GM12878 (cell line): Measurements from ENCODE around the gene CHMP6. TPM values are rescaled to one million over a fixed set of nuclear protein-coding genes. Genes with fewer than 3 reads are reported as not detected.
"Not testable (repeated sequence)": the region's sequence is repeated elsewhere in the genome, so short reads cannot be mapped to it uniquely, and the experiment has no call there.

Experiments used
- ATAC-seq: fragments of 200-7000 bp; cut with Tn5 transposase; 3 replicates; pipeline ENCODE4 v1.9.1; 2020; ENCODE audit warnings: mild to moderate bottlenecking, moderate library complexity
- BruUV-seq: library from RNA; stranded (reverse); fragments of 400-500 nt; replicated peaks from 2 replicates; lab custom pipeline; 2021; lab: Mats Ljungman, UMichigan
- CTCF ChIA-PET: fragments of 300-600 bp; sonication (Branson Sonifier 250); formaldehyde crosslinking; extraction: SDS; loops from one replicate; lab custom pipeline; 2021; ENCODE audit warnings: inconsistent platforms; lab: Yijun Ruan, JAX
- POLR2A ChIA-PET: fragments of 350-600 bp; formaldehyde crosslinking; extraction: SDS; loops from one replicate; lab custom pipeline; 2021; ENCODE audit warnings: inconsistent platforms; lab: Charles Lee
- RAD21 ChIA-PET: fragments of 300-600 bp; sonication (Branson Sonifier 250); formaldehyde crosslinking; loops from one replicate; lab custom pipeline; 2023; ENCODE audit warnings: antibody characterized with exemption; ENCODE audit not compliant: unreplicated experiment; lab: Charles Lee
- SMC1A ChIA-PET: fragments of 300-600 bp; sonication (Branson Sonifier 250); formaldehyde crosslinking; loops from one replicate; lab custom pipeline; 2023; ENCODE audit not compliant: unreplicated experiment, uncharacterized antibody; lab: Charles Lee
- DNase-seq: peaks from one replicate; pipeline ENCODE4 v3.0.0-alpha.2; 2011; ENCODE audit warnings: low read depth, low spot score
- FAIRE-seq: peaks from 3 replicates; lab custom pipeline; 2011; peaks lifted over from hg19 to GRCh38; lab: Jason Lieb, UNC
- H2AFZ ChIP-seq: 2 replicates; pipeline ENCODE4 v1.6.0; 2011; ENCODE audit warnings: low read depth, low read length, control low read depth; ENCODE audit not compliant: control insufficient read depth
- H3K27ac ChIP-seq: 2 replicates; pipeline ENCODE4 v1.5.1; 2011; ENCODE audit warnings: control low read depth; ENCODE audit not compliant: control insufficient read depth, insufficient read depth
- H3K27me3 ChIP-seq, 2 experiments: replicated peaks in 1 of 2; 2 replicates each; pipeline versions ENCODE4 v1.6.0 to v1.6.1; 2011; ENCODE audit warnings: low read length in 1 of 2; ENCODE audit not compliant: control insufficient read depth in 2 of 2, insufficient read depth in 2 of 2
- H3K36me3 ChIP-seq, 2 experiments: 2 replicates each; pipeline ENCODE4 v1.5.1; 2011; ENCODE audit warnings: low read length in 1 of 2; ENCODE audit not compliant: control insufficient read depth in 2 of 2, insufficient read depth in 2 of 2
- H3K4me1 ChIP-seq: 2 replicates; pipeline ENCODE4 v1.6.1; 2011; ENCODE audit warnings: mild to moderate bottlenecking, low read length, moderate library complexity, mixed read lengths; ENCODE audit not compliant: control insufficient read depth, insufficient read depth
- H3K4me2 ChIP-seq: 2 replicates; pipeline ENCODE4 v1.6.0; 2011; ENCODE audit warnings: control low read depth; ENCODE audit not compliant: control insufficient read depth, insufficient read depth
- H3K4me3 ChIP-seq: fragments of 200-600 bp; sonication (generic); 2 replicates; pipeline ENCODE4 v1.5.1; 2016
- H3K79me2 ChIP-seq: 2 replicates; pipeline ENCODE4 v1.6.0; 2011; ENCODE audit warnings: low read length; ENCODE audit not compliant: control insufficient read depth, insufficient read depth
- H3K9ac ChIP-seq: 2 replicates; pipeline ENCODE4 v1.8.0; 2011; ENCODE audit warnings: low read length, control low read depth, mixed read lengths; ENCODE audit not compliant: control insufficient read depth, insufficient read depth
- H3K9me3 ChIP-seq: replicated peaks from 3 replicates; pipeline ENCODE4 v1.5.1; 2011; ENCODE audit warnings: mild to moderate bottlenecking, low read length; ENCODE audit not compliant: control insufficient read depth, insufficient read depth
- H4K20me1 ChIP-seq: 2 replicates; pipeline ENCODE4 v1.6.0; 2011; ENCODE audit not compliant: control insufficient read depth, insufficient read depth
- BCL11A ChIP-seq: IDR thresholded peaks from 2 replicates; pipeline ENCODE4 v1.6.1; 2011; ENCODE audit warnings: low read depth, low read length
- CHD1 ChIP-seq: IDR thresholded peaks from 2 replicates; pipeline ENCODE4 v1.6.1; 2012; ENCODE audit warnings: low read depth, low read length, improper control_type of control experiment
- MTA3 ChIP-seq: IDR thresholded peaks from 2 replicates; pipeline ENCODE4 v1.6.1; 2012; ENCODE audit warnings: low read length, inconsistent platforms, borderline replicate concordance
- PAX8 ChIP-seq: fragments of 450-650 bp; IDR thresholded peaks from 2 replicates; pipeline ENCODE4 v1.6.1; 2017; ENCODE audit warnings: mild to moderate bottlenecking, moderate library complexity
- POLR2AphosphoS5 ChIP-seq: IDR thresholded peaks from 2 replicates; pipeline ENCODE4 v1.6.1; 2011; ENCODE audit warnings: mild to moderate bottlenecking, low read length, inconsistent platforms
- RFX5 ChIP-seq: IDR thresholded peaks from 2 replicates; pipeline ENCODE4 v1.6.1; 2011; ENCODE audit warnings: low read depth, low read length, improper control_type of control experiment
- WGBS: methylation state at CpG from one replicate; pipeline ENCODE4 v1.1.6; 2016; ENCODE audit warnings: low lambda C conversion rate; ENCODE audit not compliant: insufficient replicate concordance, insufficient coverage; ENCODE audit errors: missing lambda C conversion rate; 5-methylcytosine and 5-hydroxymethylcytosine counted together
- in situ Hi-C: fragments of 300-500 bp; cut with MboI; formaldehyde crosslinking; loops from 9 replicates; pipeline ENCODE4 v1.14.3; 2018; ENCODE audit warnings: mixed read lengths
- intact Hi-C: fragments of 100-400 bp; cut with micrococcal nuclease; formaldehyde crosslinking; loops from one replicate; pipeline ENCODE4 v1.14.2; 2022; ENCODE audit not compliant: unreplicated experiment
- polyA plus RNA-seq, 11 experiments: library from polyadenylated mRNA; depleted of rRNA in 4 of 11; unstranded in 6 of 11; stranded (reverse) in 5 of 11; fragments of >200 nt; fragmentation: Nextera tagmentation in 4 of 11; fragmentation: Illumina TruSeq in 1 of 11; extraction: Ambion mirVana in 4 of 11; extraction: Trizol in 1 of 11; gene quantifications; 1 replicate in 1 of 11; 2 replicates in 10 of 11; pipeline versions ENCODE4 v1.2.1 to v1.2.3, GENCODE V29; 2011 to 2016; ENCODE audit warnings: inconsistent platforms in 2 of 11, missing spikeins in 2 of 11, low read depth in 1 of 11
- total RNA-seq, 4 experiments: library from RNA; depleted of rRNA in 3 of 4; stranded (reverse); fragments of >200 nt in 3 of 4; fragmentation: Illumina TruSeq in 1 of 4; extraction: Trizol in 1 of 4; gene quantifications; 2 replicates each; pipeline versions ENCODE4 v1.2.1 to v1.2.3, GENCODE V29; 2013 to 2021

CHMP6 gene
- total and polyA plus RNA-seq, 10 of the 15 experiments (the other 5 are each of a cell fraction or from before 2014, with no cell fraction given): 0.21 to 37.9 (median 14.7) TPM

GRCh38 chr17:81016575-81016974 lies 24.9 kb downstream of the CHMP6 start (continued):
- TF ChIP-seq PAX8 (no peak), RFX5 (no peak)

- whole genome bisulfite sequencing: 64% methylated on average over 4 of the region's 4 CpGs
- POLR2A ChIA-PET, SMC1A ChIA-PET, RAD21 ChIA-PET, BruUV-seq, H3K27ac ChIP-seq, H2AFZ ChIP-seq, DNase-seq, H3K9ac ChIP-seq, H3K27me3 ChIP-seq, ATAC-seq, H3K79me2 ChIP-seq, H3K4me1 ChIP-seq, intact Hi-C loops, H3K4me2 ChIP-seq, H3K36me3 ChIP-seq, H4K20me1 ChIP-seq, FAIRE-seq, H3K4me3 ChIP-seq, H3K9me3 ChIP-seq: not testable (repeated sequence)
- in situ Hi-C loops: loop anchor here (25.0 kb wide), 1 partner anchor 220 kb away; the partner anchor contains the start of genes NDUFAF8 and TEPSIN
- CTCF ChIA-PET: interaction anchor here (1.0 to 1.8 kb wide), 2 partner anchors 80 to 228 kb away, joined by 3 to 7 read pairs; no protein-coding TSS in a partner anchor
Measured at GRCh38 chr17:81017330-81017729, 25.7 kb downstream of the CHMP6 start.

GRCh38 chr17:81018044-81018802 lies 26.6 kb downstream of the CHMP6 start:
- Histone ChIP-seq H3K9ac (peak overlapping the region; percentile 5; the same call in 1 of the 2 replicates), H3K27ac (no peak overlapping the region), H3K79me2 (no peaks in the 10 kb centered on the region), H3K36me3 (no peaks in the 10 kb centered on the region), H3K4me3 (peak overlapping the region; percentile 24; the same call in 1 of the 2 replicates), H3K4me1 (no peaks in the 10 kb centered on the region), H2AFZ (peak overlapping the region; percentile 95), H3K9me3 (no peaks in the 10 kb centered on the region; the same call in 2 of the 3 replicates), H3K27me3 (peaks cover 0 to 2% of the 10 kb centered on the region in 2 experiments; a peak in 1 of 4 replicates), H3K4me2 (peak overlapping the region; percentile 19), H4K20me1 (no peaks in the 10 kb centered on the region)
- POLR2A ChIA-PET: no interaction called here
- CTCF ChIA-PET: interaction anchor here (1.0 to 1.8 kb wide), 2 partner anchors 80 to 228 kb away, joined by 3 to 7 read pairs; no protein-coding TSS in a partner anchor
- RAD21 ChIA-PET: interaction anchor here (1.0 kb wide), 1 partner anchor 83 kb away, joined by 3 read pairs; no protein-coding TSS in a partner anchor
- SMC1A ChIA-PET: no interaction called here
- 12% methylated on average over 29 of the region's 29 CpGs for WGBS
- no peak for TF ChIP-seq CHD1
- TF ChIP-seq BCL11A: no peak
- no peak for TF ChIP-seq MTA3
- 0 out of 2 replicates have a peak, but pooled peaks have one; percentile 31 for TF ChIP-seq POLR2AphosphoS5
- in situ Hi-C loops (loop anchor here (25.0 kb wide), 1 partner anchor 219 kb away; the partner anchor contains the start of genes NDUFAF8 and TEPSIN), intact Hi-C loops (no loop called here)
- FAIRE-seq (peak; percentile 76), ATAC-seq (peak; percentile 56), DNase-seq (peak; percentile 4)
- no TSS peak for BruUV-seq
